H1 (cell line): Measurements from ENCODE around the gene TMEM40.

ENCODE experiments used
- CHD2 ChIP-seq: IDR thresholded peaks from 2 replicates; pipeline ENCODE4 v1.6.1; 2012; ENCODE audit warnings: low read length, improper control_type of control experiment
- CREB1 ChIP-seq: IDR thresholded peaks from 2 replicates; pipeline ENCODE4 v1.6.1; 2012; ENCODE audit warnings: inconsistent platforms
- EZH2 ChIP-seq: fragments of 200-600 bp; sonication (generic); IDR thresholded peaks from 2 replicates; pipeline ENCODE4 v1.7.1; 2012; ENCODE audit warnings: low read depth, mild to moderate bottlenecking, moderate library complexity, low read length, inconsistent platforms; ENCODE audit not compliant: severe bottlenecking
- JUND ChIP-seq: IDR thresholded peaks from 2 replicates; pipeline ENCODE4 v1.6.1; 2011; ENCODE audit warnings: mild to moderate bottlenecking, improper control_type of control experiment, low read length
- KDM1A ChIP-seq: fragments of 200-600, 300-600 bp; sonication (generic); IDR thresholded peaks from 2 replicates; pipeline ENCODE4 v1.7.1; 2016; ENCODE audit warnings: mild to moderate bottlenecking, low read length, borderline replicate concordance
- MAFK ChIP-seq: IDR thresholded peaks from 2 replicates; pipeline ENCODE4 v1.6.1; 2012; ENCODE audit warnings: low read depth, mild to moderate bottlenecking, improper control_type of control experiment, low read length
- PHF8 ChIP-seq: fragments of 200-600 bp; sonication (generic); conservative IDR thresholded peaks from 2 replicates; pipeline ENCODE4 v1.7.1; 2012; ENCODE audit warnings: low read depth, mild to moderate bottlenecking, inconsistent platforms, low read length, moderate library complexity
- POLR2AphosphoS5 ChIP-seq: IDR thresholded peaks from 2 replicates; pipeline ENCODE4 v1.6.1; 2011; ENCODE audit warnings: low read depth, low read length
- RBBP5 ChIP-seq: IDR thresholded peaks from 2 replicates; pipeline ENCODE4 v1.7.1; 2012; ENCODE audit warnings: low read depth, mild to moderate bottlenecking, inconsistent platforms, low read length, moderate library complexity, borderline replicate concordance
- SP1 ChIP-seq: IDR thresholded peaks from 2 replicates; pipeline ENCODE4 v1.6.1; 2011; ENCODE audit warnings: low read depth, low read length
- TAF1 ChIP-seq: IDR thresholded peaks from 2 replicates; pipeline ENCODE4 v1.6.1; 2011; ENCODE audit warnings: mild to moderate bottlenecking, low read depth, low read length
- TBP ChIP-seq: IDR thresholded peaks from 2 replicates; pipeline ENCODE4 v1.6.1; 2011; ENCODE audit warnings: low read depth, low read length, improper control_type of control experiment
- ZNF274 ChIP-seq: IDR thresholded peaks from 2 replicates; pipeline ENCODE4 v1.7.0; 2012; ENCODE audit warnings: low read length, borderline replicate concordance; ENCODE audit errors: extremely low read depth
- TF ChIP-seq, protein P1 (sequence below), 3 experiments: IDR thresholded peaks; 1 replicate in 2 of 3; 2 replicates in 1 of 3; pipeline versions ENCODE4 v1.5.1 to v1.6.1; 2011; ENCODE audit warnings: low read length in 3 of 3, mild to moderate bottlenecking in 3 of 3, inconsistent platforms in 2 of 3, low read depth in 1 of 3, moderate library complexity in 1 of 3; ENCODE audit not compliant: insufficient read depth in 1 of 3; ENCODE audit errors: control extremely low read depth in 1 of 3

DNA sequence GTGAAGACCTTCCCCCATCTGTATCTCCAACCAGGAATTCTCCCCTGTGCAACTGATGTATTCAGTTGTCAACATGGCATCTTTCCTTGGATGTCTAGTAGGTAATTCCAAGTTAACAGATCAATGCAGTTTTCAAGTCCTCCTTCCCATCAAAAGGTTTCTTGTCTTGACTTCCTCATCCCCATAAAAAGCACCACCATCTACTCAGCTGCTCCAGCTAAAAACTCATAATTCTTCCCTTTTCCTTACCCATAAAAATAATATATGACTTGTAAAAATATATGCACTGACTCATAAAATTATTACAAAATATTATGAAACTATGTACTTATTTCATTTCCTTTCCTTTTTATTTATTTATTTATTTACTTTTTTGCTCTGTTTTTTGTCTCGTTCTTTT lies 32.4 kb upstream of the TMEM40 start:
- TF ChIP-seq, protein P1, sequence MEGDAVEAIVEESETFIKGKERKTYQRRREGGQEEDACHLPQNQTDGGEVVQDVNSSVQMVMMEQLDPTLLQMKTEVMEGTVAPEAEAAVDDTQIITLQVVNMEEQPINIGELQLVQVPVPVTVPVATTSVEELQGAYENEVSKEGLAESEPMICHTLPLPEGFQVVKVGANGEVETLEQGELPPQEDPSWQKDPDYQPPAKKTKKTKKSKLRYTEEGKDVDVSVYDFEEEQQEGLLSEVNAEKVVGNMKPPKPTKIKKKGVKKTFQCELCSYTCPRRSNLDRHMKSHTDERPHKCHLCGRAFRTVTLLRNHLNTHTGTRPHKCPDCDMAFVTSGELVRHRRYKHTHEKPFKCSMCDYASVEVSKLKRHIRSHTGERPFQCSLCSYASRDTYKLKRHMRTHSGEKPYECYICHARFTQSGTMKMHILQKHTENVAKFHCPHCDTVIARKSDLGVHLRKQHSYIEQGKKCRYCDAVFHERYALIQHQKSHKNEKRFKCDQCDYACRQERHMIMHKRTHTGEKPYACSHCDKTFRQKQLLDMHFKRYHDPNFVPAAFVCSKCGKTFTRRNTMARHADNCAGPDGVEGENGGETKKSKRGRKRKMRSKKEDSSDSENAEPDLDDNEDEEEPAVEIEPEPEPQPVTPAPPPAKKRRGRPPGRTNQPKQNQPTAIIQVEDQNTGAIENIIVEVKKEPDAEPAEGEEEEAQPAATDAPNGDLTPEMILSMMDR (IDR thresholded peaks at IDR 0.05; ENCODE audit: control extremely low read depth in 1 of 3, insufficient read depth in 1 of 3, low read depth in 1 of 3, low read length in 3 of 3): no peak
- TF ChIP-seq EZH2 (no peak), TBP (no peak), MAFK (no peak), POLR2AphosphoS5 (no peak), KDM1A (no peak), CHD2 (no peak), CREB1 (no peak), PHF8 (no peak), RBBP5 (no peak), JUND (no peak), TAF1 (no peak), ZNF274 (no peak), SP1 (no peak)
